Stimulated activated CD8-positive, alpha-beta memory T cell treated with anti-CD3 and anti-CD28 coated beads, Interleukin-7, amount 100 ng/mL, for 48 hours (primary cell): Measurements from ENCODE around the gene GNG3.
"Not testable (repeated sequence)": the region's sequence is repeated elsewhere in the genome, so short reads cannot be mapped to it uniquely, and the experiment has no call there.

ENCODE experiments used
- DNase-seq, 2 donors: peaks; one replicate each; pipeline ENCODE4 v3.0.0-alpha.2; 2020; ENCODE audit warnings: low read depth in 1 of 2; ENCODE audit errors: extremely low read depth in 1 of 2

Gene GNG3

GRCh38 chr11:62716206-62716605 is 8.7 kb downstream of the GNG3 start:
- no peak for DNase-seq

- no peak for DNase-seq
These were observed 9.3 kb downstream of the GNG3 start for GRCh38 chr11:62716816-62717215.

GRCh38 chr11:62719302-62719978 is 12.0 kb downstream of the GNG3 start:
- no peak for DNase-seq

- no peak for DNase-seq
These were observed 14.5 kb downstream of the GNG3 start for GRCh38 chr11:62721994-62722393.

GRCh38 chr11:62724171-62724570 is 16.7 kb downstream of the GNG3 start:
- DNase-seq = no peak

- DNase-seq = no peak
These were observed 18.2 kb downstream of the GNG3 start for GRCh38 chr11:62725646-62726045.

- DNase-seq = no peak
These were observed 18.9 kb downstream of the GNG3 start for GRCh38 chr11:62726156-62726914.

GRCh38 chr11:62726915-62727164 is 19.4 kb downstream of the GNG3 start:
- peak in 1 of 2 donors; percentile 16 for DNase-seq

GRCh38 chr11:62727165-62727871 is 19.8 kb downstream of the GNG3 start, which contains the start of gene HNRNPUL2:
Gene HNRNPUL2, minus strand, starts transcription at chr11:62727457. Its CDS starts 301 bp downstream, at chr11:62727156.
- peak; percentile 98 for DNase-seq

- DNase-seq = peak; percentile 59 to 84
These were observed 20.3 kb downstream of the GNG3 start for GRCh38 chr11:62727872-62728170.

GRCh38 chr11:62728171-62728988 is 20.9 kb downstream of the GNG3 start, which contains the start of gene TTC9C:
Gene TTC9C, plus strand, starts transcription at chr11:62728486. Its CDS starts 363 bp downstream, at chr11:62728849.
- peak; percentile 58 to 79 for DNase-seq

- not testable (repeated sequence) for DNase-seq
These were observed 22.6 kb downstream of the GNG3 start for GRCh38 chr11:62730076-62730475.

- no peak for DNase-seq
These were observed 25.4 kb downstream of the GNG3 start for GRCh38 chr11:62732830-62733229.

GRCh38 chr11:62737196-62737595 is 29.7 kb downstream of the GNG3 start:
- no peak for DNase-seq

- DNase-seq = no peak
These were observed 40.1 kb downstream of the GNG3 start for GRCh38 chr11:62747475-62748160.

- not testable (repeated sequence) for DNase-seq
These were observed 42.5 kb downstream of the GNG3 start for GRCh38 chr11:62749931-62750330.

- no peak for DNase-seq
These were observed 44.8 kb downstream of the GNG3 start for GRCh38 chr11:62752177-62752785.

- DNase-seq = no peak
These were observed 45.7 kb downstream of the GNG3 start for GRCh38 chr11:62752994-62753735.
